Endothelial cell of umbilical vein (primary cell): ENCODE results near the gene ELP4. TPM values are rescaled to one million over a fixed set of nuclear protein-coding genes. Genes with fewer than 3 reads are reported as not detected.

ENCODE experiments used
- BruUV-seq: library from RNA; stranded (reverse); fragments of 400-500 nt; replicated peaks from 2 replicates; lab custom pipeline; 2021; lab: Mats Ljungman, UMichigan
- CTCF ChIA-PET: fragments of 300-600, 350-600 bp; sonication (Branson Sonifier 250); formaldehyde crosslinking; loops from one replicate; lab custom pipeline; 2021; ENCODE audit warnings: antibody characterized with exemption, inconsistent platforms; lab: Charles Lee
- POLR2A ChIA-PET: fragments of 300-600, 350-600 bp; sonication (Branson Sonifier 250); formaldehyde crosslinking; loops from one replicate; lab custom pipeline; 2021; ENCODE audit warnings: antibody characterized with exemption, inconsistent platforms; lab: Charles Lee
- DNase-seq: peaks from one replicate; pipeline ENCODE4 v3.0.0-alpha.2; 2011; ENCODE audit warnings: low read depth, low spot score
- FAIRE-seq: peaks from 2 replicates; lab custom pipeline; 2011; peaks lifted over from hg19 to GRCh38; lab: Jason Lieb, UNC
- H2AFZ ChIP-seq: 2 replicates; pipeline ENCODE4 v1.6.0; 2012; ENCODE audit warnings: low read depth, low read length, control low read depth, inconsistent platforms
- H3K27ac ChIP-seq: 2 replicates; pipeline ENCODE4 v1.5.1; 2011; ENCODE audit warnings: low read depth, mild to moderate bottlenecking, control low read depth, low read length, moderate library complexity; ENCODE audit not compliant: insufficient read depth
- H3K27me3 ChIP-seq, 2 experiments: 2 replicates each; pipeline versions ENCODE4 v1.6.0 to v1.6.1; 2011; ENCODE audit warnings: low read length in 2 of 2, mixed read lengths in 1 of 2; ENCODE audit not compliant: control insufficient read depth in 2 of 2, insufficient read depth in 2 of 2
- H3K36me3 ChIP-seq, 2 experiments: 2 replicates in 1 of 2; 3 replicates in 1 of 2; pipeline ENCODE4 v1.5.1; 2011; ENCODE audit warnings: low read length in 2 of 2, mild to moderate bottlenecking in 1 of 2, moderate library complexity in 1 of 2; ENCODE audit not compliant: control insufficient read depth in 2 of 2, insufficient read depth in 2 of 2; ENCODE audit errors: extremely low read depth in 1 of 2
- H3K4me1 ChIP-seq: 3 replicates; pipeline ENCODE4 v1.5.1; 2011; ENCODE audit warnings: mild to moderate bottlenecking, low read length; ENCODE audit not compliant: control insufficient read depth, insufficient read depth; ENCODE audit errors: extremely low read depth
- H3K4me2 ChIP-seq: 2 replicates; pipeline ENCODE4 v1.6.1; 2011; ENCODE audit warnings: low read length, control low read depth, mixed read lengths; ENCODE audit not compliant: insufficient read depth
- H3K4me3 ChIP-seq, 3 experiments: fragments of 200-600 bp in 1 of 3; sonication (generic), shearing (Covaris generic) in 1 of 3; replicated peaks in 1 of 3; 2 replicates each; pipeline ENCODE4 v1.5.1; 2011 to 2016; ENCODE audit warnings: control low read depth in 3 of 3, low read length in 3 of 3, mild to moderate bottlenecking in 2 of 3, inconsistent platforms in 1 of 3, low read depth in 1 of 3, moderate library complexity in 1 of 3; ENCODE audit not compliant: insufficient read depth in 1 of 3
- H3K79me2 ChIP-seq: 2 replicates; pipeline ENCODE4 v1.6.0; 2012; ENCODE audit warnings: low read length, inconsistent platforms; ENCODE audit not compliant: control insufficient read depth, insufficient read depth
- H3K9ac ChIP-seq: replicated peaks from 2 replicates; pipeline ENCODE3; 2011; ENCODE audit warnings: low read length, control low read depth; ENCODE audit not compliant: insufficient read depth; ENCODE audit errors: extremely low read depth
- H3K9me1 ChIP-seq: replicated peaks from 3 replicates; pipeline ENCODE4 v1.6.0; 2011; ENCODE audit warnings: mild to moderate bottlenecking, low read length; ENCODE audit not compliant: control insufficient read depth, insufficient read depth; ENCODE audit errors: extremely low read depth
- H3K9me3 ChIP-seq: replicated peaks from 2 replicates; pipeline ENCODE4 v1.5.1; 2012; ENCODE audit warnings: low read length, inconsistent platforms; ENCODE audit not compliant: control insufficient read depth, insufficient read depth
- H4K20me1 ChIP-seq: replicated peaks from 2 replicates; pipeline ENCODE3; 2011; ENCODE audit warnings: mild to moderate bottlenecking, low read length; ENCODE audit not compliant: control insufficient read depth, insufficient read depth; ENCODE audit errors: extremely low read depth
- CTCF ChIP-seq, 2 donors: IDR thresholded peaks; 1 replicate in 1 of 2; 2 replicates in 1 of 2; pipeline ENCODE4 v1.5.1; 2011; ENCODE audit warnings: low read length in 2 of 2, mild to moderate bottlenecking in 2 of 2, moderate library complexity in 2 of 2, control low read depth in 1 of 2, inconsistent platforms in 1 of 2, low read depth in 1 of 2; ENCODE audit not compliant: insufficient read depth in 1 of 2; ENCODE audit errors: extremely low read depth in 1 of 2
- EZH2 ChIP-seq: IDR thresholded peaks from 2 replicates; pipeline ENCODE4 v1.6.1; 2012; ENCODE audit warnings: borderline replicate concordance, low read depth, mild to moderate bottlenecking, moderate library complexity, low read length, inconsistent platforms; ENCODE audit not compliant: severe bottlenecking
- FOS ChIP-seq: IDR thresholded peaks from 2 replicates; pipeline ENCODE4 v1.6.1; 2011; ENCODE audit warnings: mild to moderate bottlenecking, low read length, moderate library complexity, borderline replicate concordance; ENCODE audit not compliant: insufficient read depth
- GATA2 ChIP-seq: IDR thresholded peaks from 2 replicates; pipeline ENCODE4 v1.7.0; 2011; ENCODE audit warnings: low read depth, mild to moderate bottlenecking, moderate library complexity, mixed read lengths, low read length; ENCODE audit not compliant: insufficient read length, insufficient read depth
- JUN ChIP-seq: IDR thresholded peaks from 2 replicates; pipeline ENCODE4 v1.6.1; 2011; ENCODE audit warnings: borderline replicate concordance, low read depth; ENCODE audit not compliant: insufficient read length, insufficient read depth
- MYC ChIP-seq: IDR thresholded peaks from one replicate; pipeline ENCODE4 v1.6.1; 2011; ENCODE audit warnings: mild to moderate bottlenecking, low read depth, low read length
- POLR2A ChIP-seq: IDR thresholded peaks from 2 replicates; pipeline ENCODE4 v1.6.1; 2012; ENCODE audit warnings: low read depth, mild to moderate bottlenecking, control low read depth, low read length
- POLR2AphosphoS5 ChIP-seq: IDR thresholded peaks from 2 replicates; pipeline ENCODE4 v1.6.1; 2012; ENCODE audit warnings: low read depth, mild to moderate bottlenecking, control low read depth, low read length, moderate library complexity; ENCODE audit not compliant: insufficient read depth
- dilution Hi-C: fragments of 300-500 bp; cut with MboI; formaldehyde crosslinking; loops from one replicate; pipeline ENCODE4 v1.15.0; 2019; ENCODE audit warnings: low sequenced_read_pairs; ENCODE audit not compliant: extremely low pct_ligation_motif_present
- intact Hi-C: fragments of 100-400 bp; cut with micrococcal nuclease; formaldehyde crosslinking; loops from one replicate; pipeline ENCODE4 v1.10.0; 2022
- polyA plus RNA-seq, 4 experiments: library from polyadenylated mRNA; depleted of rRNA in 3 of 4; stranded (reverse) in 3 of 4; unstranded in 1 of 4; fragments of >200 nt; gene quantifications; 2 replicates each; pipeline versions ENCODE4 v1.2.1 to v1.2.3, GENCODE V29; 2011 to 2012; ENCODE audit warnings: missing spikeins in 1 of 4
- total RNA-seq: library from RNA; stranded (reverse); gene quantifications from 2 replicates; pipeline ENCODE4 v1.2.3, GENCODE V29; 2021
- TF ChIP-seq, protein P1 (sequence below): IDR thresholded peaks from 2 replicates; pipeline ENCODE4 v1.6.1; 2011; ENCODE audit not compliant: insufficient read depth, insufficient read length

Gene ELP4
- total and polyA plus RNA-seq, 2 donors (not counting 3 experiments of a cell fraction or from before 2014, with no cell fraction given): 11.6 to 16.3 TPM

GRCh38 chr11:31817621-31818424, 308.3 kb downstream of the ELP4 start:
- DNase-seq (no peak), FAIRE-seq (no peak)
- ChIA-PET CTCF (interaction anchor here (1.1 kb wide), 1 partner anchor 8 kb away, joined by 3 read pairs; no protein-coding TSS in a partner anchor), POLR2A (no interaction called here)
- no peak overlapping the region for H3K4me2 ChIP-seq
- peaks cover 92 to 99% of the 10 kb centered on the region in 2 experiments for H3K27me3 ChIP-seq
- H3K4me1 ChIP-seq: peaks cover 2% of the 10 kb centered on the region
- no peaks in the 10 kb centered on the region for H3K36me3 ChIP-seq
- no peak overlapping the region for H3K9ac ChIP-seq
- H3K4me3 ChIP-seq: no peak overlapping the region
- no peak overlapping the region for H3K27ac ChIP-seq
- H3K79me2 ChIP-seq: no peaks in the 10 kb centered on the region
- H3K9me3 ChIP-seq: no peaks in the 10 kb centered on the region
- dilution Hi-C loops (no loop called here), intact Hi-C loops (loop anchor here (10.0 kb wide), 1 partner anchor 787 kb away; no protein-coding TSS in a partner anchor)
- TF ChIP-seq MYC: no peak
- peak; percentile 54 for TF ChIP-seq EZH2
- H3K9me1 ChIP-seq: no peaks in the 10 kb centered on the region
- no peak overlapping the region for H2AFZ ChIP-seq
- H4K20me1 ChIP-seq: no peaks in the 10 kb centered on the region
- no TSS peak for BruUV-seq

DNA sequence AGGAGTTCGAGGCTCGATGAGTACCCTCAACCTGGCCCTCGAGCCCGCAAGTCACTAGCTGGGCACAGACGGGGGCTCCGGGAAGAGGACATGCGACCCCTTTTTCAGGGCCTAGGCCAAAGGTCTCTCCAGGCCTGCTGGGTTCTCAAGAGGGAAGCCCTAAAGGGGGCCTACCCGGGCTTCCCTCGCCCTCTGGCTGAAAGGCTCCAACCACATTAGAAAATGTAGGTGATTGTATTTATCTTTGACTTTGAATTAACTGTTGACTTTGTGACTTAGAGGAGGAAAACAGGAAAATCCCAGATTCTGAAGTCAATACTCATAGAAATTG, 308.8 kb downstream of the ELP4 start:
- no peak overlapping the region for H3K9ac ChIP-seq
- BruUV-seq: no TSS peak
- no peaks in the 10 kb centered on the region for H3K79me2 ChIP-seq
- POLR2A ChIA-PET: no interaction called here
- H3K9me3 ChIP-seq: no peaks in the 10 kb centered on the region
- no peak overlapping the region for H3K4me2 ChIP-seq
- no peak for TF ChIP-seq CTCF (IDR thresholded peaks at IDR 0.05; ENCODE audit: extremely low read depth in 1 of 2, insufficient read depth in 1 of 2, low read depth in 1 of 2, low read length in 2 of 2)
- no peak for TF ChIP-seq EZH2
- TF ChIP-seq, protein P1, sequence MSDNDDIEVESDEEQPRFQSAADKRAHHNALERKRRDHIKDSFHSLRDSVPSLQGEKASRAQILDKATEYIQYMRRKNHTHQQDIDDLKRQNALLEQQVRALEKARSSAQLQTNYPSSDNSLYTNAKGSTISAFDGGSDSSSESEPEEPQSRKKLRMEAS: no peak
- TF ChIP-seq POLR2A: no peak
- TF ChIP-seq POLR2AphosphoS5: no peak
- no peak for TF ChIP-seq FOS
- TF ChIP-seq MYC: no peak
- no peak for TF ChIP-seq GATA2
- TF ChIP-seq JUN: no peak
- FAIRE-seq (no peak), DNase-seq (no peak)
- CTCF ChIA-PET: interaction anchor here (1.1 kb wide), 1 partner anchor 8 kb away, joined by 3 read pairs; no protein-coding TSS in a partner anchor
- H3K36me3 ChIP-seq: no peaks in the 10 kb centered on the region
- H2AFZ ChIP-seq: no peak overlapping the region
- H3K27me3 ChIP-seq: peaks cover 93 to 99% of the 10 kb centered on the region in 2 experiments
- H3K4me1 ChIP-seq: peaks cover 2% of the 10 kb centered on the region
- H3K4me3 ChIP-seq: no peak overlapping the region
- H4K20me1 ChIP-seq: no peaks in the 10 kb centered on the region
- intact Hi-C loops: loop anchor here (10.0 kb wide), 1 partner anchor 786 kb away; no protein-coding TSS in a partner anchor
- H3K27ac ChIP-seq: no peak overlapping the region
- no peaks in the 10 kb centered on the region for H3K9me1 ChIP-seq
- dilution Hi-C loops: no loop called here
